ENCODE data around the gene CDYL2. TPM values are rescaled to one million over a fixed set of nuclear protein-coding genes. Genes with fewer than 3 reads are reported as not detected.

The CDYL2 gene
- total RNA-seq, 1 experiment from 2014 or later = 7.1 TPM

GRCh38 chr16:80844395-80844794 lies 40.0 kb upstream of the CDYL2 start:
- BruUV-seq (replicated peaks) = no TSS peak
- peaks cover 5% of the 10 kb centered on the region for H3K36me3 Mint-ChIP-seq (ENCODE audit: insufficient read depth, unreplicated experiment)
- peaks cover 19% of the 10 kb centered on the region for H3K27me3 Mint-ChIP-seq (ENCODE audit: insufficient read depth, unreplicated experiment)
- no peak for TF ChIP-seq CTCF (IDR thresholded peaks at IDR 0.05; ENCODE audit: unreplicated experiment)
- no peaks in the 10 kb centered on the region for H3K4me1 Mint-ChIP-seq (ENCODE audit: insufficient read depth, unreplicated experiment)
- no peak for DNase-seq (ENCODE audit: unreplicated experiment)
- ChIA-PET POLR2A (interaction anchor here (1.1 kb wide), 1 partner anchor 61 kb away, joined by 3 read pairs; no protein-coding TSS in a partner anchor), CTCF (interaction anchor here (0.9 kb wide), 1 partner anchor 19 kb away, joined by 3 read pairs; no protein-coding TSS in a partner anchor)
- intact Hi-C loops (cut with micrococcal nuclease) = no loop called here
- no peak overlapping the region for H3K27ac Mint-ChIP-seq (ENCODE audit: low read depth, unreplicated experiment)
- H3K9me3 Mint-ChIP-seq (ENCODE audit: unreplicated experiment) = peaks cover 21% of the 10 kb centered on the region
- H3K4me3 Mint-ChIP-seq (ENCODE audit: unreplicated experiment) = no peak overlapping the region

- Mint-ChIP-seq H3K36me3 (ENCODE audit: insufficient read depth, unreplicated experiment) (peaks cover 5% of the 10 kb centered on the region), H3K27me3 (ENCODE audit: insufficient read depth, unreplicated experiment) (peaks cover 19% of the 10 kb centered on the region), H3K9me3 (ENCODE audit: unreplicated experiment) (peaks cover 21% of the 10 kb centered on the region), H3K27ac (ENCODE audit: low read depth, unreplicated experiment) (no peak overlapping the region), H3K4me1 (ENCODE audit: insufficient read depth, unreplicated experiment) (no peaks in the 10 kb centered on the region), H3K4me3 (ENCODE audit: unreplicated experiment) (no peak overlapping the region)
- intact Hi-C loops (cut with micrococcal nuclease) = no loop called here
- POLR2A ChIA-PET = interaction anchor here (0.6 kb wide), 1 partner anchor 79 kb away, joined by 3 read pairs; no protein-coding TSS in a partner anchor
- CTCF ChIA-PET = no interaction called here
- TF ChIP-seq CTCF (IDR thresholded peaks at IDR 0.05; ENCODE audit: unreplicated experiment) = no peak
- no TSS peak for BruUV-seq (replicated peaks)
- DNase-seq (ENCODE audit: unreplicated experiment) = no peak
Observed at GRCh38 chr16:80841231-80841630, 36.8 kb upstream of the CDYL2 start.

DNA sequence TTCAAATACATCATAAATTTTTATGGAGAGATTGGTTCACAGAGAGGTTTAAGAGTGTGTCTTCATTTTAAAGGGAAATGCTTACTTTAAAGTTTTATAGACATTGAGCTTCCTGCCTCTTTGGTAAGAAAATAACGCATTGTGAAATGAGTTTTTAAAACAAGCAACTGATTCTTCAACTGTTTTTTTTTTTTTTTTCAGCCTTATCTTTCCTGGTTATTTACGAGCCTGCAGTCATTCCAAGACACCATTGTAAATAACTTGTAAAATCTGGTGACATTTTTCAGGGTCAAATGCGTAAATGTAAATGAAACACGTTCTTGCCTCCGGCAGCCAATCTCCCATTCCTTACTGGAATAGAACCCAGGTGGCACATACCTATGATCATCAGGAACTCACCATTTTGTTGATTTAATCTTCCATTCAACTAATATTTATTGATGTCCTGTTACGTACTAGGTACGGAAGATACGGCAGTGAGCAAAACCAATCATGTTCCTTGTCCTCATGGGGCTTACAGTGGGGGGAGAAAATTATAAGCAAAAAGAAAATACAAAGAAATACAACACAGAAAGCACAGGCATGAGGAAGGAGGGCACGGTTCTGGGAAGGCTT lies 33.2 kb upstream of the CDYL2 start:
- no peak overlapping the region for H3K4me3 Mint-ChIP-seq (ENCODE audit: unreplicated experiment)
- no peak for TF ChIP-seq CTCF (IDR thresholded peaks at IDR 0.05; ENCODE audit: unreplicated experiment)
- ChIA-PET CTCF (interaction anchor here (0.7 kb wide), 1 partner anchor 11 kb away, joined by 3 read pairs; no protein-coding TSS in a partner anchor), POLR2A (interaction anchor here (0.6 kb wide), 1 partner anchor 105 kb away, joined by 3 read pairs; no protein-coding TSS in a partner anchor)
- H3K27me3 Mint-ChIP-seq (ENCODE audit: insufficient read depth, unreplicated experiment) = peaks cover 19% of the 10 kb centered on the region
- intact Hi-C loops (cut with micrococcal nuclease) = no loop called here
- no peak for DNase-seq (ENCODE audit: unreplicated experiment)
- H3K4me1 Mint-ChIP-seq (ENCODE audit: insufficient read depth, unreplicated experiment) = no peaks in the 10 kb centered on the region
- no TSS peak for BruUV-seq (replicated peaks)
- H3K36me3 Mint-ChIP-seq (ENCODE audit: insufficient read depth, unreplicated experiment) = no peaks in the 10 kb centered on the region
- H3K9me3 Mint-ChIP-seq (ENCODE audit: unreplicated experiment) = peaks cover 21% of the 10 kb centered on the region
- H3K27ac Mint-ChIP-seq (ENCODE audit: low read depth, unreplicated experiment) = no peak overlapping the region

GRCh38 chr16:80836846-80837245 lies 32.4 kb upstream of the CDYL2 start:
- intact Hi-C loops (cut with micrococcal nuclease) = no loop called here
- BruUV-seq (replicated peaks) = no TSS peak
- H3K4me1 Mint-ChIP-seq (ENCODE audit: insufficient read depth, unreplicated experiment) = no peaks in the 10 kb centered on the region
- H3K9me3 Mint-ChIP-seq (ENCODE audit: unreplicated experiment) = peaks cover 15% of the 10 kb centered on the region
- DNase-seq (ENCODE audit: unreplicated experiment) = no peak
- H3K27me3 Mint-ChIP-seq (ENCODE audit: insufficient read depth, unreplicated experiment) = peaks cover 16% of the 10 kb centered on the region
- TF ChIP-seq CTCF (IDR thresholded peaks at IDR 0.05; ENCODE audit: unreplicated experiment) = no peak
- POLR2A ChIA-PET = no interaction called here
- no peak overlapping the region for H3K27ac Mint-ChIP-seq (ENCODE audit: low read depth, unreplicated experiment)
- CTCF ChIA-PET = interaction anchor here (0.7 kb wide), 2 partner anchors 12 to 901 kb away, joined by 3 read pairs; no protein-coding TSS in a partner anchor
- H3K36me3 Mint-ChIP-seq (ENCODE audit: insufficient read depth, unreplicated experiment) = no peaks in the 10 kb centered on the region
- H3K4me3 Mint-ChIP-seq (ENCODE audit: unreplicated experiment) = no peak overlapping the region

Data from MCF 10A (cell line).